GM19468 (cell line): ENCODE measurements around the gene ARHGEF9.
"Not testable (repeated sequence)": the region's sequence is repeated elsewhere in the genome, so short reads cannot be mapped to it uniquely, and the experiment has no call there.

ENCODE experiments used
- ATAC-seq: cut with Tn5 transposase; IDR thresholded peaks from one replicate; pipeline ENCODE4 v1.9.1; 2021; ENCODE audit warnings: mild to moderate bottlenecking, moderate library complexity, moderate number of reproducible peaks; ENCODE audit not compliant: unreplicated experiment; ENCODE audit errors: extremely low read depth

Gene ARHGEF9

GRCh38 chrX:63784902-63785707, at the start of gene ARHGEF9:
Gene ARHGEF9 (minus strand): TSS chrX:63785214. CDS start chrX:63785145, 69 bp downstream.
- ATAC-seq: no peak

- not testable (repeated sequence) for ATAC-seq
These were observed 40.4 kb upstream of the ARHGEF9 start for GRCh38 chrX:63825446-63825845.

DNA sequence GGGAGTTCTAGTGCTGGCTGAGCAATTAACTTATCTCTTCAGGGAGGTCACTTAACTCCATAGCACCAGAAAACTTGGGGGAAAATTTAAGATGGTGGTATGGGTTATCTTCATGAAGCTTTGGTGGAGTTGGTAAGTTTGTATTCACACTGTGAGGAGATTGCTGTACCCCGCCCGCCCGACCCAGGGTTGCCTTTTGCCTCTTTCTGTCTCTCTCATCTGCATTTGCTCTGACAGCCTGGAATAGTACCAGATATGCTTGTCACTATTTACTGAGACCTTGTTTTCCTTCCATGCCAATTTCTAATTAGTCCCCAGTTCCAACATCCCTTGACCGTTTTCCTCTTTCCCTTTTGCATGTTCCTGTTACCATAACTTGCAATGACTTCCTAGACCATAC, 33.1 kb upstream of the ARHGEF9 start:
- ATAC-seq: no peak

- ATAC-seq: no peak
These were observed 32.7 kb upstream of the ARHGEF9 start for GRCh38 chrX:63817696-63818095.

DNA sequence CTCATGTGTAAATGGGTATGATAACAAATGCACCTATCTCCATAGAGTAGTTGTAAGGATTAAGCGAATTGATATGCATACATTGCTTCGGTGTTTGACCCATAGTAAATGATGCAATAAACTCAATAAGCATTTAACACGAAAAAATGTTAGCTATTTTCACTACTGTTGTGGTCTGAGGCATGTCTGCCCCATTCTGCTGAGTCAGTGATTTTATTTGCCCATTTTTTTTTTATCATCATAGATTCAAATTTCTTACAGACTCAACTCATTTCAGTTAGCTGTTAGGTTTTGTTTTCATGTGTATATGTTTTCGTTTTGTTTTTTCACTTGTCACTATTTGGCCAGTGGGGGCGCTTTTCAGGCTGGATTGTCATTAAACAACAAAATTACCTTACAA, 27.8 kb upstream of the ARHGEF9 start:
- ATAC-seq: no peak

DNA sequence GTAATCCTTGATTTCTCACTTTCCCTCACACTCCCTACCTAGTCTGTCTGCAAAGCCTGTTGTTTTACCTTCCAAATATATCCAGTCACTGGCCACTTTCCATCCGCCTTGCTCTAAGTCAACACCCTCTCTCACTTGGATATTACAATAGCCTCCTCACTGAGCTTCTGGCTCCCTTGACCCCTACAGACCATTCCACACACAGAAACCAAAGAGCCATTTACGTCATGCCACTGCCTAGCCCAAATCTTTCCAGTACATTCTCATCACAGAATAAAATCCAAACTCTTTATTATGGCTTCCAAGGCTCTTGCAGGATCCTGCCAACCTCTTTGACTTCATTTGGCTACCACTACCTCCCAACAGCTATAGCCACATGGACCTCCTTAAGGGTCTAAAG, 25.7 kb upstream of the ARHGEF9 start:
- ATAC-seq: no peak

GRCh38 chrX:63809173-63809572, 24.2 kb upstream of the ARHGEF9 start:
- ATAC-seq: no peak

GRCh38 chrX:63795406-63795805, 10.4 kb upstream of the ARHGEF9 start:
- ATAC-seq: not testable (repeated sequence)

GRCh38 chrX:63785708-63786040, 660 bp upstream of the ARHGEF9 start:
- ATAC-seq: no peak

DNA sequence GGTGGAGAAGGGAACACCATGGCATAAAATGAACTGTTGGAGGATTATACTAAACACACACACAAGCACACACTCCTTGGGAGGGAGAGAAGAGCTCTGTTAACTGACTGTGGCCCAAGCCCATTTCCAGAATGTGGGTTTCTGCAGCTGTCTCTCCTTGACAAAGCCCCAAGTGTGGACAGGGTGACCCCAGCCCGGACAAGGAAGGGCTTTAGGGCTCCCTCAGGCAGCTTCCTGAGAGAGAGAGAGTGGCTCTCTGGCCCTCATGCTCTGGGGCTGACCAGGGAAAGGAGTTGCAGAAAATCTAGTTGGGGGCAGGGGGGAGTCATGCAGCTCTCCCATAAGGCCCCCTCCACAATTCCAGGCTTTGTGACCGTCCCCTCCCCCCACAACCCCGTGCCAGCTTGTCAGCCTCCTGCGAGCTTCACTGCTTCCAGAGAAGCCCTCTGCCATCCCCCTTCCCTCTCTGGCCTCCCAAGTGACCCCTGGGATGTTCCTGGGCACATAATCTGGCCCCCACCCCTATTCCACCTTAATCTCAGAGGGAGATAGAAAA, 590 bp downstream of the ARHGEF9 start:
- ATAC-seq: no peak

DNA sequence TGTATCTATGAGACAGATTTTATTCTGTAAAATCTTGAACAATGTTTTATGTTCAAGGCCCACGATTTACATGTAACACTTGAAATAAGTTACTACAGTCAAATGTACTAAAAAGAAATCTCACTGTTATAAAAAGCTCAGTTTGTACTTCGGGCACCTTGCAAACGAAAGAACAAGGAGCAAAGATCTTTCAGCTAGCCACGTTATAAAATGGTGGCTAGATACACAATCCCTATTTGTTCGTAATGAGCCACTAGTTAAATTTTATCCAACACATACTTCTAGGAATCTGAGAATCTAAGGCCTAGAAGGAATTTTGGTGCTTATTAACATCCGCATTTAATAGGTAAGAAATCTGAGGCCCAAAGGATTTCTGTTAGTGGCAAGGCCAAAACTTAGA, 2.5 kb downstream of the ARHGEF9 start:
- ATAC-seq: no peak

DNA sequence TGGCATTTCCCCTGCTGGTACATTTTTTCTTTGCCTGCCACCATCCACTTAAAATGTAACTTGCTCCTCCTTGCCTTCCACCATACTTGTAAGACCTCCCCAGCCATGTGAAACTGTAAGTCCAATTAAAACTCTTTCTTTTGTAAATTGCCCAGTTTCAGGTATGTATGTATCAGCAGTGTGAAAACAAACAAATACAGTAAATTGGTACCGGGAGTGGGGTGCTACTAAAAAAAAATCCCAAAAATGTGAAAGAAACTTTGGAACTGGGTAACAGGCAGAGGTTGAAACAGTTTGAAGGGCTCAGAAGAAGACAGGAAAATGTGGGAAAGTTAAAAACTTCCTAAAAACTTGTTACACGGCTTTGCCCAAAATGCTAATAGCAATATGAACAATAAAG, 16.3 kb downstream of the ARHGEF9 start:
- no peak for ATAC-seq

DNA sequence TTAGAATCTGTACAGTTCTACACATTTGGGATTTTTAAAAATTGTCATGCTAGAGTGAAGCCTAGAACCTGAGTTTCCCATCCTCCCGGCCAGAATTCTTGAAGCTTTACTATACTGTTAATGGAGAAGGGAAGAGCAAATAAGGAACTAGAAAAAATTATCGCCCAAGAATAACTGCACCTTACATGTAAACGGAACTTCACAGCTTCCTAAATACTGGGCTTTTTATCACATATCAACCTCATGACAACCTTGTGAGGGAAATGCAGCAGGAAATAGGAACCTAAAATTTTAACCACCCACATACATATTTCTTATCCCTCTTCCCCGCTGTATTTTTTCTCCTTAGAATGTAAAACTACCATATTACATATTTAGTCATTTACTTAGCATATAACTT, 19.3 kb downstream of the ARHGEF9 start:
- ATAC-seq: no peak

GRCh38 chrX:63764946-63765345, 20.1 kb downstream of the ARHGEF9 start:
- no peak for ATAC-seq

DNA sequence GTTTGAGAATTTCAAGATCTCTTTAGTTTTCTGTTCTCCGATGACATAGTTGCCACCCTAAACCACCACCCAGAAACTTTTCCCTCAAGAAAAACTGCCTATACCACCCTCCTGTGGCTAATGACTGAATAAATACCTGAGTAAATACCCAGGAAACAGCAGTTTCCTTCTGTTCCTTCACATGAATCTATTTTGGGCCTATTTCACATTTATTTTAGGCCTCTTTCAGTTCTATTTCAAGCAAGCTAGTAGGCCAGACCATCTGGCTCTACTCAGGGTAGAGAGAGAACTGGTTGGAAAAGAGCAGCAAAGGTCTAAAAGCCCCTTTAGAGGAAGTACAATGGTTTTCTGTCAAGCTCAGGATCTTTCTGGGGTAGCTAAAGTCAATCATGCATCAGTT, 23.4 kb downstream of the ARHGEF9 start:
- peak; percentile 61 for ATAC-seq

DNA sequence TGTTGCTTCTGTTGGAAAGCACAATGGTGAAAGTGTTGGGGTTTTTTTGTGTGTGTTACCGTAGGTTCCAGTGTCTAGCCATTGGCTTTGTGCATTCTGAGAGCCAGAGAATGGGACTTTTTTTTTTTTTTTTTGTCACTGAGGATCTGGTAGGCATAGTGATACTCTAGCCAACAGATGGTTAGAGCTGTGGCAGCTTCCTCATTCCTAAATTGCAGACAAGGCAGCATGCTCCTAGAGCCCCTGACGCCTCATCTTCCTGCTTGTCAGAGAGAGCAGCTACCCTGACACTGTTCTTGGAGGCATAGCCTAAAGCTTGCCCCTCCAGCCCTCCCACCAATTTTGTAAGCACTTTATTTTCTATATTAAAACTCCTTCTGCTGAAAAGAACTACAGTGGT, 27.0 kb downstream of the ARHGEF9 start:
- no peak for ATAC-seq

DNA sequence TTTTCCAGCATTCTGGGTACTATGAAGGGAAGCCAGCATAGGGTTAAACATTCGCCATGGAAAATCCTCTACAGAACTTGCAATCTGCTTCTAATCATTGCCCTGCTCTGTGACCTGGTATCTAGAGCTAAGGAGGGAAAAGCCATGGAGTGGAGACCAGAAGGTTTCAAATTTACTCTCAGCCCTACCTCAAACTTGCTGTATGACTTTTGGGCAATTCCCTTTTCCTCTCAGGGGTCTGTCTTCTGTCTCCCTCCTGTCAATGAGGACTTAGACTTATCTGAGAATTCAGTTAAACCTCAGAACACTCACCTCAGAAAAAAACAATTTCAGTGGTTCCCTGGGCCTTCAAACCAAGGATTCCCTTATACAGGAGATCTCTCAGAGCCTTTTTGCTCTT, 29.1 kb downstream of the ARHGEF9 start:
- no peak for ATAC-seq

GRCh38 chrX:63754860-63755579, 30.0 kb downstream of the ARHGEF9 start:
- ATAC-seq: peak; percentile 98

GRCh38 chrX:63754136-63754859, 30.7 kb downstream of the ARHGEF9 start:
- ATAC-seq: no peak

- no peak for ATAC-seq
These were observed 33.5 kb downstream of the ARHGEF9 start for GRCh38 chrX:63751481-63751880.

DNA sequence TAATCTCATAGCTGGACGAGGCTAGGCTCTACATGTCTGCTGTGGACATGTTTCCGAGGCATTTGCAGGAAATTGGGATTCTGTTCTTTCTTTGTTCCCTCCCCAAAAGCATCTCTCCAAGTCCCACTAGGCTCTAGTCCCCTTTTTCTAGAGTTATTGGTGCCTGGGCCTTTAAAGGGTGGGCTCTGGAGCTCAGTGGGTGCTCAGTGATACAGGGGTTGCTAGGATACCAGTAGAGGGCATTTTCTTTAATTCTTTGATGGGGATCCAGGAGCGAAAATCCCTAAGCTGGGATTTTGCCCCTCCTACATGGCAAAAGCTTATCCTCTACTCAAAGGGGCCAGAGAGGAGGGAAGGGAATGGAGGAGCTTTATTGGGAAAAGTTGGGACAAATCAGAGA, 34.2 kb downstream of the ARHGEF9 start:
- no peak for ATAC-seq
